ENCODE data around the gene DUSP2.

DNA sequence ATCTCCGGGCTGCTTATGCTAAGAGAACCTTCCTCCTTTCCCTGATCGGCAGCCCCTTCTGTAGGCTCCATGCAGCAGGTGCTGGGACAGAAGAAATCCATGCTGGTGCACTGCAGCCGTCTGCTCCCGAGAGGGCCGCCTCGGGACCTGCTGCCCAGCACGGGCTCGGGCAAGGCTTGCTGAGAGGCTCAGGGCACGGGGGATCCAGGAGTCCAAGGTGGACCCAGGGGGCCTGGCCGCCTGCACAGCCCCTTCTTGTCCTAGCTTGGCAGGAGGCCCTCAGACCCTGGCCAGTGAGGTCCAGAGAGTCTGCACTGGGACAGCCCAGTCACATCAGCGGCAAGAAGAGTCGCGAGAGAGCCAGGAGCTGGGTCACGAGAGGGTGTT is 13.3 kb upstream of the DUSP2 start:
- TF ChIP-seq, protein P1, sequence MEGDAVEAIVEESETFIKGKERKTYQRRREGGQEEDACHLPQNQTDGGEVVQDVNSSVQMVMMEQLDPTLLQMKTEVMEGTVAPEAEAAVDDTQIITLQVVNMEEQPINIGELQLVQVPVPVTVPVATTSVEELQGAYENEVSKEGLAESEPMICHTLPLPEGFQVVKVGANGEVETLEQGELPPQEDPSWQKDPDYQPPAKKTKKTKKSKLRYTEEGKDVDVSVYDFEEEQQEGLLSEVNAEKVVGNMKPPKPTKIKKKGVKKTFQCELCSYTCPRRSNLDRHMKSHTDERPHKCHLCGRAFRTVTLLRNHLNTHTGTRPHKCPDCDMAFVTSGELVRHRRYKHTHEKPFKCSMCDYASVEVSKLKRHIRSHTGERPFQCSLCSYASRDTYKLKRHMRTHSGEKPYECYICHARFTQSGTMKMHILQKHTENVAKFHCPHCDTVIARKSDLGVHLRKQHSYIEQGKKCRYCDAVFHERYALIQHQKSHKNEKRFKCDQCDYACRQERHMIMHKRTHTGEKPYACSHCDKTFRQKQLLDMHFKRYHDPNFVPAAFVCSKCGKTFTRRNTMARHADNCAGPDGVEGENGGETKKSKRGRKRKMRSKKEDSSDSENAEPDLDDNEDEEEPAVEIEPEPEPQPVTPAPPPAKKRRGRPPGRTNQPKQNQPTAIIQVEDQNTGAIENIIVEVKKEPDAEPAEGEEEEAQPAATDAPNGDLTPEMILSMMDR (IDR thresholded peaks at IDR 0.05) = no peak
- TF ChIP-seq EP300 (IDR thresholded peaks at IDR 0.05) = no peak
- TF ChIP-seq POLR2A (IDR thresholded peaks at IDR 0.05) = no peak
- TF ChIP-seq POLR2AphosphoS5 (IDR thresholded peaks at IDR 0.05) = no peak
